Measurements from ENCODE around the gene RAP1GAP2. TPM values are rescaled to one million over a fixed set of nuclear protein-coding genes. Genes with fewer than 3 reads are reported as not detected.

The RAP1GAP2 gene
- polyA plus RNA-seq, 1 of the 3 experiments (the other 2 are of a cell fraction), result 22.0 TPM

DNA sequence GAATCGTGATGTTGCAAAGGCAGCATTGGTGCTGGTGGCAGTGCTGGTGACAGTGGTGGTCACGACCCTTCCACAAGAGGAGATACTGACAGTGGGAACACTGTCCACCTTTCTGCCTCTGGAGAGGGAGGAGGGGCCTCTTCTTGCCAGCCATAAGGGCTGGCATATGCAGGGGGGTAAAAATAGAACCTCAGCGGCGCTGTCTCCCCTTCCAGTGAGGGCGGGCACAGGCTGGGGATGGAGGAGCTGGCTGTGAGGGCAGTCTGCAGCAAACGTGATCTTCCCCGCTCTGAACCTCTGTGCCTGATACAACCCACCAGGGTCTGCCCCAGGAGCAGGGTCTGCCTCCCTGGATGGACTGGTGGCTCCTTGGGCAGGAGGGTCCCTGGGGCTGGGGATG, 3.4 kb downstream of the RAP1GAP2 start:
- Histone ChIP-seq H3K9me3 (no peaks in the 10 kb centered on the region), H3K27ac (ENCODE audit: low read depth in 2 of 2, low read length in 1 of 2) (no peak overlapping the region), H3K27me3 (ENCODE audit: insufficient read depth) (no peaks in the 10 kb centered on the region; the same call in 1 of the 2 replicates), H3K4me1 (ENCODE audit: control insufficient read depth in 1 of 2, insufficient read depth in 2 of 2, low read depth in 1 of 2, low read length in 1 of 2) (peaks cover 0 to 18% of the 10 kb centered on the region in 2 experiments; a peak in 1 of 4 replicates), H3K4me3 (ENCODE audit: low read depth in 2 of 2, low read length in 1 of 2) (no peak overlapping the region), H3K9me2 (no peaks in the 10 kb centered on the region), H3K36me3 (replicated peaks in 1 of 2; ENCODE audit: control insufficient read depth in 1 of 2, insufficient read depth in 2 of 2, low read length in 1 of 2) (no peaks in the 10 kb centered on the region), H3K9ac (no peak overlapping the region), H3K79me2 (ENCODE audit: insufficient read depth) (no peaks in the 10 kb centered on the region), H4K20me1 (ENCODE audit: insufficient read depth) (no peaks in the 10 kb centered on the region), H3F3A (replicated peaks; ENCODE audit: insufficient read depth) (no peaks in the 10 kb centered on the region), H3K4me2 (no peak overlapping the region), H2AFZ (ENCODE audit: low read depth) (no peak overlapping the region)
- ChIA-PET CTCF (no interaction called here), POLR2A (no interaction called here)
- TF ChIP-seq TEAD4 (IDR thresholded peaks at IDR 0.05; ENCODE audit: borderline replicate concordance, insufficient read depth) (no peak), RXRA (IDR thresholded peaks at IDR 0.05; ENCODE audit: borderline replicate concordance, low read depth) (no peak), ELF1 (IDR thresholded peaks at IDR 0.05) (no peak)
- TF ChIP-seq, protein P1, sequence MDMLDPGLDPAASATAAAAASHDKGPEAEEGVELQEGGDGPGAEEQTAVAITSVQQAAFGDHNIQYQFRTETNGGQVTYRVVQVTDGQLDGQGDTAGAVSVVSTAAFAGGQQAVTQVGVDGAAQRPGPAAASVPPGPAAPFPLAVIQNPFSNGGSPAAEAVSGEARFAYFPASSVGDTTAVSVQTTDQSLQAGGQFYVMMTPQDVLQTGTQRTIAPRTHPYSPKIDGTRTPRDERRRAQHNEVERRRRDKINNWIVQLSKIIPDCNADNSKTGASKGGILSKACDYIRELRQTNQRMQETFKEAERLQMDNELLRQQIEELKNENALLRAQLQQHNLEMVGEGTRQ (IDR thresholded peaks at IDR 0.05; ENCODE audit: borderline replicate concordance, low read depth, low read length), result no peak
- WGBS (ENCODE audit: low lambda C conversion rate), result 75% methylated on average over 7 of the region's 7 CpGs
- no peak for DNase-seq

DNA sequence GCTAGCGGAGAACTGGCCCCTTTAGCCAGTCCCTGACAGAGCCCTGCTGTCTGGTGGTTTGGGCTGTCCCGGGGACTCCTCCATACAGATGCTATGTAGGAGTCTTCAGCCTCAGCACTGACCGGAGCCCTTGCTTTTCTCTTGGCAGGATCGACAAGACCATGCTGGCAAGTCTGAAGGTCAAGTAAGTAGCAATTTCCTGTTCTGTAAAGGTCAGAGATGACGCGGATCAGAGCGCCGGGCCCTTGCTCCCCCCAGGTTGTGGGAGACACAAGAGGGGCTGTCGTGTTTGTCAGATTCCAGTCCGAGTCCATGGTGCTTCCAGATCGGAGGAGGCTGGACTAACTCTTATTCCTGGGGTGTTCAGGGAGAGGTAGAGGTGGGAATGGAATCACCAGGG, 4.1 kb downstream of the RAP1GAP2 start:
- DNase-seq, result no peak
- H3K9ac ChIP-seq, result no peak overlapping the region
- no peaks in the 10 kb centered on the region for H3K9me2 ChIP-seq
- no peaks in the 10 kb centered on the region for H3K9me3 ChIP-seq
- ChIA-PET POLR2A (no interaction called here), CTCF (no interaction called here)
- WGBS (ENCODE audit: low lambda C conversion rate), result 63% methylated on average over 11 of the region's 11 CpGs
- no peak overlapping the region for H2AFZ ChIP-seq (ENCODE audit: low read depth)
- peaks cover 0 to 18% of the 10 kb centered on the region in 2 experiments; a peak in 1 of 4 replicates for H3K4me1 ChIP-seq (ENCODE audit: control insufficient read depth in 1 of 2, insufficient read depth in 2 of 2, low read depth in 1 of 2, low read length in 1 of 2)
- TF ChIP-seq TCF12 (IDR thresholded peaks at IDR 0.05), result no peak
- H3K4me3 ChIP-seq (ENCODE audit: low read depth in 2 of 2, low read length in 1 of 2), result no peak overlapping the region
- H3K27me3 ChIP-seq (ENCODE audit: insufficient read depth), result no peaks in the 10 kb centered on the region; the same call in 1 of the 2 replicates
- H3F3A ChIP-seq (replicated peaks; ENCODE audit: insufficient read depth), result no peaks in the 10 kb centered on the region
- no peaks in the 10 kb centered on the region for H3K79me2 ChIP-seq (ENCODE audit: insufficient read depth)
- H3K36me3 ChIP-seq (replicated peaks in 1 of 2; ENCODE audit: control insufficient read depth in 1 of 2, insufficient read depth in 2 of 2, low read length in 1 of 2), result no peaks in the 10 kb centered on the region
- H3K4me2 ChIP-seq, result no peak overlapping the region
- H4K20me1 ChIP-seq (ENCODE audit: insufficient read depth), result no peaks in the 10 kb centered on the region
- no peak overlapping the region for H3K27ac ChIP-seq (ENCODE audit: low read depth in 2 of 2, low read length in 1 of 2)

DNA sequence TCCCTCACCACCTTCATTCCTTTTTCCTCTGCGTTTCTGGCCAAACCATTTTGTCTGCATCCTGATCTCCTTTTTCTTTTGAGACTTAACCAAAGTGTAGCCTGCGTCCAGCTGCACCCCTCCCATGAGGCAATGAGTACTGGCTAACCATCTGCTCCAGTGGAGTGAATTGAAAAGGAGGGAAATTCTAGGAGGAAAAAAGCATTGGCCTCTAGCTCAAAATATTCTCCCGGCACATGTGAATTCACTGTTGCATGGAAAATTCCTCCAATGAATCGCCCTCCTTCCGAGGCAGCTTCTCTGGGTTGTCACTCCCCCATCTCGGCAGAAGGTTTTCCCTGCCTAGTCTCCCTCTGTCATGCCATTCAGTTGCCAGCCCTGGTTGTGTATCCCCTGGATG, 5.6 kb downstream of the RAP1GAP2 start:
- no peak for DNase-seq
- CTCF ChIA-PET, result interaction anchor here (1.3 to 2.3 kb wide), 2 partner anchors 16 to 211 kb away, joined by 3 to 9 read pairs; no protein-coding TSS in a partner anchor

More for the DNA sequence above, 5.6 kb downstream of the RAP1GAP2 start:
- Histone ChIP-seq H3K27me3 (ENCODE audit: insufficient read depth) (no peaks in the 10 kb centered on the region; the same call in 1 of the 2 replicates), H3K4me3 (ENCODE audit: low read depth in 2 of 2, low read length in 1 of 2) (no peak overlapping the region), H3K9me3 (no peaks in the 10 kb centered on the region), H3K9ac (no peak overlapping the region), H3K36me3 (replicated peaks in 1 of 2; ENCODE audit: control insufficient read depth in 1 of 2, insufficient read depth in 2 of 2, low read length in 1 of 2) (no peaks in the 10 kb centered on the region), H4K20me1 (ENCODE audit: insufficient read depth) (no peaks in the 10 kb centered on the region), H3K4me2 (no peak overlapping the region), H2AFZ (ENCODE audit: low read depth) (no peak overlapping the region), H3K9me2 (no peaks in the 10 kb centered on the region), H3K79me2 (ENCODE audit: insufficient read depth) (no peaks in the 10 kb centered on the region), H3K27ac (ENCODE audit: low read depth in 2 of 2, low read length in 1 of 2) (no peak overlapping the region), H3F3A (replicated peaks; ENCODE audit: insufficient read depth) (no peaks in the 10 kb centered on the region), H3K4me1 (ENCODE audit: control insufficient read depth in 1 of 2, insufficient read depth in 2 of 2, low read depth in 1 of 2, low read length in 1 of 2) (peaks cover 0 to 15% of the 10 kb centered on the region in 2 experiments; a peak in 1 of 4 replicates)
- 80% methylated on average over 6 of the region's 6 CpGs for WGBS (ENCODE audit: low lambda C conversion rate)
- TF ChIP-seq JUND (IDR thresholded peaks at IDR 0.05), result no peak
- no peak for TF ChIP-seq NRF1 (IDR thresholded peaks at IDR 0.05; ENCODE audit: low read depth, low read length)
- no peak for TF ChIP-seq FOXM1 (IDR thresholded peaks at IDR 0.05; ENCODE audit: low read depth)
- no peak for TF ChIP-seq SMC3 (IDR thresholded peaks at IDR 0.05; ENCODE audit: low read depth, low read length)
- TF ChIP-seq TEAD4 (IDR thresholded peaks at IDR 0.05; ENCODE audit: borderline replicate concordance, insufficient read depth), result no peak
- no peak for TF ChIP-seq FOSL2 (IDR thresholded peaks at IDR 0.05; ENCODE audit: borderline replicate concordance, low read depth)
- TF ChIP-seq GABPA (IDR thresholded peaks at IDR 0.05; ENCODE audit: low read depth), result no peak
- TF ChIP-seq, protein P1 (IDR thresholded peaks at IDR 0.05; ENCODE audit: borderline replicate concordance, low read depth, low read length), result no peak
- TF ChIP-seq POLR2AphosphoS5 (IDR thresholded peaks at IDR 0.05; ENCODE audit: low read depth, low read length), result no peak
- no peak for TF ChIP-seq GATA2 (CRISPR knock-in tag; IDR thresholded peaks at IDR 0.05)
- POLR2A ChIA-PET, result no interaction called here

Data from SK-N-SH (cell line).